H1 (cell line): Measurements from ENCODE around the gene GNG7. TPM values are rescaled to one million over a fixed set of nuclear protein-coding genes. Genes with fewer than 3 reads are reported as not detected.

Experiments
- CTCF ChIA-PET: fragments of 300-600 bp; sonication (Branson Sonifier 250); formaldehyde crosslinking; loops from one replicate; lab custom pipeline; 2021; ENCODE audit not compliant: partially characterized antibody; lab: Charles Lee
- POLR2A ChIA-PET: fragments of 300-600 bp; sonication (Branson Sonifier 250); formaldehyde crosslinking; loops from one replicate; lab custom pipeline; 2021; ENCODE audit warnings: inconsistent platforms; ENCODE audit not compliant: partially characterized antibody; lab: Charles Lee
- DNase-seq, 2 experiments: peaks; one replicate each; pipeline versions ENCODE4 v3.0.0 to v3.0.0-alpha.2; 2010 to 2022; ENCODE audit warnings: low spot score in 2 of 2, low read depth in 1 of 2, mixed read lengths in 1 of 2
- FAIRE-seq: peaks from 2 replicates; lab custom pipeline; 2011; peaks lifted over from hg19 to GRCh38; lab: Jason Lieb, UNC
- H2AFZ ChIP-seq: 2 replicates; pipeline ENCODE4 v1.8.1; 2012; ENCODE audit warnings: low read length, inconsistent platforms
- H2AK5ac ChIP-seq: 2 replicates; pipeline ENCODE4 v1.6.1; 2013; ENCODE audit warnings: low read depth, low read length
- H2BK120ac ChIP-seq: replicated peaks from 2 replicates; pipeline ENCODE3; 2013; ENCODE audit warnings: low read depth, low read length, inconsistent platforms
- H2BK12ac ChIP-seq: 2 replicates; pipeline ENCODE4 v1.6.1; 2013; ENCODE audit warnings: low read depth, low read length
- H2BK15ac ChIP-seq: 2 replicates; pipeline ENCODE4 v1.6.1; 2013; ENCODE audit warnings: low read length
- H2BK20ac ChIP-seq: 2 replicates; pipeline ENCODE4 v1.6.1; 2013; ENCODE audit warnings: low read length
- H2BK5ac ChIP-seq: 2 replicates; pipeline ENCODE4 v1.6.1; 2013; ENCODE audit warnings: low read depth, low read length
- H3K14ac ChIP-seq: 2 replicates; pipeline ENCODE4 v1.6.1; 2013; ENCODE audit warnings: inconsistent platforms; ENCODE audit not compliant: insufficient read length
- H3K18ac ChIP-seq: 2 replicates; pipeline ENCODE4 v1.6.1; 2013; ENCODE audit warnings: low read length; ENCODE audit errors: extremely low read depth
- H3K23ac ChIP-seq: 2 replicates; pipeline ENCODE4 v1.6.1; 2013; ENCODE audit warnings: inconsistent platforms; ENCODE audit not compliant: insufficient read length
- H3K23me2 ChIP-seq: 2 replicates; pipeline ENCODE4 v1.6.1; 2013; ENCODE audit warnings: low read depth, low read length
- H3K27ac ChIP-seq: 2 replicates; pipeline ENCODE4 v1.6.1; 2011; ENCODE audit warnings: low read depth, low read length, inconsistent platforms
- H3K27me3 ChIP-seq, 4 experiments: replicated peaks in 1 of 4; 1 replicate in 1 of 4; 2 replicates in 3 of 4; pipeline versions ENCODE4 v1.6.1 to v1.8.1; 2011 to 2013; ENCODE audit warnings: low read length in 3 of 4, mild to moderate bottlenecking in 3 of 4, inconsistent platforms in 2 of 4, mixed read lengths in 2 of 4, moderate library complexity in 1 of 4; ENCODE audit not compliant: control insufficient read depth in 3 of 4, insufficient read depth in 3 of 4; ENCODE audit errors: extremely low read depth in 1 of 4
- H3K36me3 ChIP-seq, 4 experiments: 2 replicates each; pipeline versions ENCODE4 v1.6.1 to v1.8.1; 2011 to 2013; ENCODE audit warnings: mild to moderate bottlenecking in 4 of 4, low read length in 3 of 4, moderate library complexity in 2 of 4, control low read depth in 1 of 4, inconsistent platforms in 1 of 4; ENCODE audit not compliant: insufficient read depth in 4 of 4, control insufficient read depth in 2 of 4
- H3K4ac ChIP-seq: replicated peaks from 2 replicates; pipeline ENCODE3; 2013; ENCODE audit warnings: low read length, low read depth, mixed read lengths, inconsistent platforms; ENCODE audit not compliant: insufficient read length
- H3K4me1 ChIP-seq, 4 experiments: replicated peaks in 1 of 4; 1 replicate in 1 of 4; 2 replicates in 3 of 4; pipeline versions ENCODE4 v1.6.1 to v1.8.1; 2011 to 2013; ENCODE audit warnings: low read length in 3 of 4, inconsistent platforms in 2 of 4, mixed read lengths in 1 of 4; ENCODE audit not compliant: insufficient read depth in 4 of 4, control insufficient read depth in 3 of 4
- H3K4me2 ChIP-seq, 2 experiments: 2 replicates each; pipeline versions ENCODE4 v1.6.1 to v1.8.1; 2011 to 2013; ENCODE audit warnings: low read depth in 2 of 2, low read length in 2 of 2, control low read depth in 1 of 2, inconsistent platforms in 1 of 2, mild to moderate bottlenecking in 1 of 2; ENCODE audit not compliant: insufficient read depth in 1 of 2
- H3K4me3 ChIP-seq, 4 experiments: fragments of 200-600, 300-600 bp in 1 of 4; sonication (generic), shearing (Covaris generic), sonication (Bioruptor Twin) in 1 of 4; 2 replicates each; pipeline versions ENCODE4 v1.5.1 to v1.8.1; 2011 to 2016; ENCODE audit warnings: low read length in 4 of 4, low read depth in 3 of 4, control low read depth in 2 of 4, inconsistent platforms in 2 of 4, mild to moderate bottlenecking in 2 of 4, mixed read lengths in 1 of 4, moderate library complexity in 1 of 4; ENCODE audit not compliant: insufficient read depth in 2 of 4; ENCODE audit errors: extremely low read depth in 1 of 4
- H3K56ac ChIP-seq: replicated peaks from 2 replicates; pipeline ENCODE3; 2013; ENCODE audit warnings: low read depth, mild to moderate bottlenecking, mixed read lengths, low read length, inconsistent platforms; ENCODE audit not compliant: insufficient read length
- H3K79me1 ChIP-seq: 2 replicates; pipeline ENCODE4 v1.6.1; 2013; ENCODE audit warnings: low read depth, low read length, control low read depth
- H3K79me2 ChIP-seq, 2 experiments: 2 replicates each; pipeline versions ENCODE4 v1.6.1 to v1.8.1; 2012 to 2013; ENCODE audit warnings: low read length in 2 of 2, mild to moderate bottlenecking in 2 of 2, inconsistent platforms in 1 of 2; ENCODE audit not compliant: insufficient read depth in 2 of 2, control insufficient read depth in 1 of 2
- H3K9ac ChIP-seq, 4 experiments: replicated peaks in 1 of 4; 1 replicate in 1 of 4; 2 replicates in 3 of 4; pipeline versions ENCODE4 v1.6.1 to v1.8.1; 2011 to 2013; ENCODE audit warnings: low read depth in 3 of 4, low read length in 3 of 4, control low read depth in 2 of 4, mild to moderate bottlenecking in 2 of 4, moderate library complexity in 2 of 4, inconsistent platforms in 1 of 4; ENCODE audit errors: extremely low read depth in 1 of 4
- H3K9me3 ChIP-seq, 2 experiments: 2 replicates each; pipeline versions ENCODE4 v1.6.1 to v1.8.1; 2012 to 2013; ENCODE audit warnings: mild to moderate bottlenecking in 2 of 2, moderate library complexity in 2 of 2, control low read depth in 1 of 2, inconsistent platforms in 1 of 2, low read depth in 1 of 2, low read length in 1 of 2, mixed read lengths in 1 of 2; ENCODE audit not compliant: insufficient read depth in 2 of 2
- H4K20me1 ChIP-seq, 2 experiments: replicated peaks in 1 of 2; 2 replicates each; pipeline versions ENCODE3 to v1.8.1; 2011 to 2013; ENCODE audit warnings: inconsistent platforms in 2 of 2, low read length in 2 of 2, mild to moderate bottlenecking in 1 of 2; ENCODE audit not compliant: insufficient read depth in 2 of 2, control insufficient read depth in 1 of 2
- H4K5ac ChIP-seq: 2 replicates; pipeline ENCODE4 v1.6.1; 2013; ENCODE audit warnings: low read length, low read depth, mixed read lengths, inconsistent platforms; ENCODE audit not compliant: insufficient read length
- H4K8ac ChIP-seq: 2 replicates; pipeline ENCODE4 v1.8.0; 2013; ENCODE audit warnings: mild to moderate bottlenecking, moderate library complexity, low read length, inconsistent platforms; ENCODE audit not compliant: insufficient read depth; ENCODE audit errors: extremely low read depth
- H4K91ac ChIP-seq: replicated peaks from 2 replicates; pipeline ENCODE3; 2013; ENCODE audit warnings: low read length, mixed read lengths, inconsistent platforms; ENCODE audit not compliant: insufficient read length
- CREB1 ChIP-seq: IDR thresholded peaks from 2 replicates; pipeline ENCODE4 v1.6.1; 2012; ENCODE audit warnings: inconsistent platforms
- GABPA ChIP-seq: IDR thresholded peaks from 2 replicates; pipeline ENCODE4 v1.6.1; 2011; ENCODE audit warnings: mild to moderate bottlenecking, low read length, moderate library complexity, borderline replicate concordance; ENCODE audit not compliant: insufficient read depth
- JUN ChIP-seq: IDR thresholded peaks from 2 replicates; pipeline ENCODE4 v1.6.1; 2011; ENCODE audit warnings: low read depth, mild to moderate bottlenecking, improper control_type of control experiment, low read length
- KDM1A ChIP-seq: fragments of 200-600, 300-600 bp; sonication (generic); IDR thresholded peaks from 2 replicates; pipeline ENCODE4 v1.7.1; 2016; ENCODE audit warnings: mild to moderate bottlenecking, low read length, borderline replicate concordance
- POLR2AphosphoS5 ChIP-seq: IDR thresholded peaks from 2 replicates; pipeline ENCODE4 v1.6.1; 2011; ENCODE audit warnings: low read depth, low read length
- RNF2 ChIP-seq: fragments of 200-900, 300-1000 bp; sonication (generic); IDR thresholded peaks from 2 replicates; pipeline ENCODE4 v1.7.1; 2016; ENCODE audit warnings: borderline replicate concordance, low read depth, mild to moderate bottlenecking, antibody characterized with exemption, low read length; ENCODE audit not compliant: poor library complexity, severe bottlenecking; ENCODE audit errors: missing control alignments
- SAP30 ChIP-seq: fragments of 300-600 bp; sonication (generic); IDR thresholded peaks from 2 replicates; pipeline ENCODE4 v1.7.1; 2012; ENCODE audit warnings: low read length, moderate library complexity, mild to moderate bottlenecking, inconsistent platforms; ENCODE audit not compliant: insufficient read depth, insufficient replicate concordance
- SIN3A ChIP-seq, 2 experiments: IDR thresholded peaks in 1 of 2; conservative IDR thresholded peaks in 1 of 2; 2 replicates each; pipeline ENCODE4 v1.6.1; 2011 to 2012; ENCODE audit warnings: low read length in 2 of 2, improper control_type of control experiment in 1 of 2, low read depth in 1 of 2, mild to moderate bottlenecking in 1 of 2
- SP1 ChIP-seq: IDR thresholded peaks from 2 replicates; pipeline ENCODE4 v1.6.1; 2011; ENCODE audit warnings: low read depth, low read length
- SUZ12 ChIP-seq: fragments of 200-600 bp; sonication (generic); IDR thresholded peaks from 2 replicates; pipeline ENCODE4 v1.6.1; 2012; ENCODE audit warnings: mild to moderate bottlenecking, inconsistent platforms, low read length, moderate library complexity, mixed read lengths
- USF2 ChIP-seq: IDR thresholded peaks from 2 replicates; pipeline ENCODE4 v1.6.1; 2011; ENCODE audit warnings: low read length, improper control_type of control experiment
- WGBS, 2 experiments: shearing (Covaris generic) in 1 of 2; methylation state at CpG; one replicate each; pipeline versions ENCODE4 v1.1.6 to v1.1.7; 2013 to 2015; ENCODE audit warnings: low lambda C conversion rate in 2 of 2, mixed read lengths in 2 of 2, inconsistent platforms in 1 of 2, low coverage in 1 of 2, missing lambda C conversion rate in 1 of 2; ENCODE audit not compliant: insufficient replicate concordance in 2 of 2, insufficient coverage in 1 of 2, insufficient read length in 1 of 2; ENCODE audit errors: extremely low coverage in 1 of 2, missing lambda C conversion rate in 1 of 2; 5-methylcytosine and 5-hydroxymethylcytosine counted together
- polyA plus RNA-seq, 7 experiments: library from polyadenylated mRNA; depleted of rRNA in 3 of 7; stranded (reverse) in 5 of 7; unstranded in 2 of 7; fragments of >200 nt in 5 of 7; fragments of 200-250 nt in 2 of 7; gene quantifications; 1 replicate in 5 of 7; 2 replicates in 1 of 7; 4 replicates in 1 of 7; pipeline versions ENCODE4 v1.2.1 to v1.2.3, GENCODE V29; 2011 to 2013; ENCODE audit warnings: missing spikeins in 2 of 7, mixed read lengths in 2 of 7
- total RNA-seq: library from RNA; stranded (reverse); fragmentation: NEBNext Ultra II Directional; extraction: Animal tissue kit (Norgen Biotek cat#: 25700); gene quantifications from 2 replicates; pipeline ENCODE4 v1.2.1, GENCODE V29; 2021

GNG7 gene
- total and polyA plus RNA-seq, 2 of the 8 experiments (the other 6 are each of a cell fraction or from before 2014, with no cell fraction given): 2.8 to 7.8 TPM

- Histone ChIP-seq H4K5ac (no peak overlapping the region), H3K27me3 (peaks cover 0 to 20% (median 17%) of the 10 kb centered on the region in 4 experiments; a peak in 6 of 7 replicates), H3K4me2 (no peak overlapping the region; a peak in 1 of 4 replicates), H2BK12ac (no peak overlapping the region), H3K27ac (no peak overlapping the region), H3K79me1 (no peaks in the 10 kb centered on the region; the same call in 1 of the 2 replicates), H4K91ac (no peak overlapping the region), H3K4me1 (peaks cover 3 to 8% (median 5%) of the 10 kb centered on the region in 4 experiments), H4K20me1 (peaks cover 0 to 4% of the 10 kb centered on the region in 2 experiments), H3K9me3 (no peaks in the 10 kb centered on the region), H3K56ac (no peak overlapping the region), H3K4me3 (no peak overlapping the region), H3K14ac (no peak overlapping the region), H3K9ac (no peak overlapping the region), H4K8ac (no peak overlapping the region), H3K4ac (no peak overlapping the region), H2BK120ac (no peak overlapping the region), H2AFZ (no peak overlapping the region), H2BK15ac (no peak overlapping the region), H3K79me2 (no peaks in the 10 kb centered on the region), H3K23ac (no peak overlapping the region), H2BK20ac (no peak overlapping the region), H3K36me3 (no peaks in the 10 kb centered on the region), H2BK5ac (no peak overlapping the region), H2AK5ac (no peak overlapping the region), H3K18ac (no peak overlapping the region), H3K23me2 (peaks cover 4% of the 10 kb centered on the region; the same call in 1 of the 2 replicates)
- DNase-seq (no peak), FAIRE-seq (no peak)
- POLR2A ChIA-PET: no interaction called here
- 84% methylated on average over 15 of the region's 15 CpGs; no CpG with 5 or more reads in 1 of the 2 experiments for WGBS, 2 experiments
- CTCF ChIA-PET: interaction anchor here (0.8 to 1.4 kb wide), 3 partner anchors 9 to 51 kb away, joined by 3 to 7 read pairs (median 5); no protein-coding TSS in a partner anchor
- TF ChIP-seq CREB1 (no peak), RNF2 (no peak), USF2 (no peak), GABPA (no peak), SIN3A (conservative IDR thresholded peaks at IDR 0.05 in 1 of 2, IDR thresholded peaks at IDR 0.05 in 1 of 2; ENCODE audit: low read depth in 1 of 2, low read length in 2 of 2) (no peak), JUN (no peak), SP1 (no peak), POLR2AphosphoS5 (no peak), SAP30 (no peak), SUZ12 (no peak), KDM1A (no peak)
These were observed 2.9 kb downstream of the GNG7 start for GRCh38 chr19:2699413-2700140.
